IMR-90 (cell line): ENCODE measurements around the gene MICAL2. TPM values are rescaled to one million over a fixed set of nuclear protein-coding genes. Genes with fewer than 3 reads are reported as not detected.

Experiments
- ATAC-seq: fragments of 200-7000 bp; cut with Tn5 transposase; 2 replicates; pipeline ENCODE4 v1.9.1; 2020; ENCODE audit warnings: low read depth, mild to moderate bottlenecking, moderate library complexity
- BruUV-seq: library from RNA; stranded (reverse); fragments of 400-500 nt; replicated peaks from 2 replicates; lab custom pipeline; 2021; lab: Mats Ljungman, UMichigan
- CTCF ChIA-PET: fragments of 300-600 bp; formaldehyde crosslinking; extraction: SDS; loops from one replicate; lab custom pipeline; 2021; ENCODE audit warnings: antibody characterized with exemption; lab: Yijun Ruan, JAX
- POLR2A ChIA-PET: fragments of 300-600 bp; sonication (Branson Sonifier 250); formaldehyde crosslinking; loops from one replicate; lab custom pipeline; 2022; ENCODE audit warnings: antibody characterized with exemption; ENCODE audit not compliant: unreplicated experiment; lab: Charles Lee
- DNase-seq: peaks from one replicate; pipeline ENCODE4 v3.0.0; 2013
- H2AFZ ChIP-seq: replicated peaks from 2 replicates; pipeline ENCODE3; 2013; ENCODE audit warnings: low read length, mild to moderate bottlenecking; ENCODE audit not compliant: poor library complexity
- H2AK5ac ChIP-seq: 2 replicates; pipeline ENCODE4 v1.6.1; 2013; ENCODE audit warnings: low read depth, low read length, inconsistent platforms
- H2AK9ac ChIP-seq: replicated peaks from 2 replicates; pipeline ENCODE3; 2013; ENCODE audit warnings: mild to moderate bottlenecking, low read depth, low read length, moderate library complexity; ENCODE audit not compliant: poor library complexity
- H2BK120ac ChIP-seq: 2 replicates; pipeline ENCODE4 v1.6.1; 2013; ENCODE audit warnings: low read depth, low read length, inconsistent platforms
- H2BK15ac ChIP-seq: 3 replicates; pipeline ENCODE4 v1.6.1; 2013; ENCODE audit warnings: low read depth, low read length, inconsistent platforms
- H2BK20ac ChIP-seq: 2 replicates; pipeline ENCODE4 v1.6.1; 2013; ENCODE audit warnings: low read depth, mild to moderate bottlenecking, inconsistent platforms, low read length, moderate library complexity
- H2BK5ac ChIP-seq: 2 replicates; pipeline ENCODE4 v1.6.1; 2013; ENCODE audit warnings: mild to moderate bottlenecking, low read depth, low read length, inconsistent platforms; ENCODE audit not compliant: poor library complexity, severe bottlenecking
- H3K14ac ChIP-seq: replicated peaks from 2 replicates; pipeline ENCODE4 v1.6.1; 2013; ENCODE audit warnings: low read depth, low read length, inconsistent platforms
- H3K18ac ChIP-seq: 2 replicates; pipeline ENCODE4 v1.6.1; 2013; ENCODE audit warnings: low read depth, low read length, control low read depth
- H3K23ac ChIP-seq: 2 replicates; pipeline ENCODE4 v1.6.1; 2013; ENCODE audit warnings: low read depth, low read length, inconsistent platforms
- H3K27ac ChIP-seq: 2 replicates; pipeline ENCODE4 v1.5.1; 2013; ENCODE audit warnings: mild to moderate bottlenecking, control low read depth, low read length; ENCODE audit not compliant: insufficient read depth
- H3K27me3 ChIP-seq: 2 replicates; pipeline ENCODE4 v1.6.1; 2013; ENCODE audit warnings: low read length; ENCODE audit not compliant: control insufficient read depth, insufficient read depth
- H3K36me3 ChIP-seq: 2 replicates; pipeline ENCODE4 v1.6.1; 2013; ENCODE audit warnings: low read length, mixed read lengths; ENCODE audit not compliant: control insufficient read depth, insufficient read depth
- H3K4ac ChIP-seq: 2 replicates; pipeline ENCODE4 v1.6.1; 2013; ENCODE audit warnings: low read depth, low read length, inconsistent platforms
- H3K4me1 ChIP-seq: 2 replicates; pipeline ENCODE4 v1.6.1; 2013; ENCODE audit warnings: low read length, mixed read lengths; ENCODE audit not compliant: control insufficient read depth, insufficient read depth
- H3K4me2 ChIP-seq: 2 replicates; pipeline ENCODE4 v1.6.1; 2013; ENCODE audit warnings: low read depth, mild to moderate bottlenecking, control low read depth, low read length, moderate library complexity
- H3K4me3 ChIP-seq: 2 replicates; pipeline ENCODE4 v1.5.1; 2013; ENCODE audit warnings: low read depth, mild to moderate bottlenecking, control low read depth, low read length, moderate library complexity; ENCODE audit not compliant: insufficient read depth
- H3K56ac ChIP-seq: 2 replicates; pipeline ENCODE4 v1.6.1; 2013; ENCODE audit warnings: low read length, inconsistent platforms; ENCODE audit not compliant: insufficient read depth; ENCODE audit errors: extremely low read depth
- H3K79me1 ChIP-seq, 2 experiments: 2 replicates each; pipeline ENCODE4 v1.6.1; 2013; ENCODE audit warnings: low read length in 2 of 2, inconsistent platforms in 1 of 2, low read depth in 1 of 2
- H3K9ac ChIP-seq: 2 replicates; pipeline ENCODE4 v1.6.1; 2013; ENCODE audit warnings: low read depth, low read length, control low read depth
- H3K9me1 ChIP-seq: 2 replicates; pipeline ENCODE4 v1.6.1; 2013; ENCODE audit warnings: low read length, inconsistent platforms; ENCODE audit not compliant: insufficient read depth
- H3K9me3 ChIP-seq: 2 replicates; pipeline ENCODE4 v1.6.1; 2013; ENCODE audit warnings: low read length; ENCODE audit not compliant: control insufficient read depth, insufficient read depth
- H4K20me1 ChIP-seq: 2 replicates; pipeline ENCODE4 v1.6.1; 2013; ENCODE audit warnings: low read length, inconsistent platforms; ENCODE audit not compliant: insufficient read depth
- H4K5ac ChIP-seq: 2 replicates; pipeline ENCODE4 v1.6.1; 2013; ENCODE audit warnings: mild to moderate bottlenecking, low read depth, low read length, control low read depth
- H4K8ac ChIP-seq, 2 experiments: 2 replicates each; pipeline ENCODE4 v1.6.1; 2013; ENCODE audit warnings: low read depth in 2 of 2, low read length in 2 of 2, control low read depth in 1 of 2, inconsistent platforms in 1 of 2
- H4K91ac ChIP-seq: 2 replicates; pipeline ENCODE4 v1.6.1; 2013; ENCODE audit warnings: low read depth, low read length, inconsistent platforms; ENCODE audit not compliant: insufficient read depth
- BHLHE40 ChIP-seq: fragments of 150-350 bp; IDR thresholded peaks from 2 replicates; pipeline ENCODE4 v1.6.1; 2016; ENCODE audit warnings: mild to moderate bottlenecking, low read depth, low read length
- CEBPB ChIP-seq: IDR thresholded peaks from 2 replicates; pipeline ENCODE4 v1.6.1; 2012; ENCODE audit warnings: low read depth, low read length, improper control_type of control experiment
- CHD1 ChIP-seq: IDR thresholded peaks from 2 replicates; pipeline ENCODE4 v1.6.1; 2012; ENCODE audit warnings: low read depth, low read length, improper control_type of control experiment
- CTCF ChIP-seq: conservative IDR thresholded peaks from 2 replicates; pipeline ENCODE4 v1.5.1; 2012; ENCODE audit warnings: mild to moderate bottlenecking, low read depth, low read length, improper control_type of control experiment
- ELK1 ChIP-seq: fragments of 150-350 bp; IDR thresholded peaks from 2 replicates; pipeline ENCODE4 v1.6.1; 2016; ENCODE audit warnings: low read depth, mild to moderate bottlenecking, low read length, moderate library complexity, borderline replicate concordance
- FOS ChIP-seq: fragments of 150-350 bp; IDR thresholded peaks from 2 replicates; pipeline ENCODE4 v1.6.1; 2016; ENCODE audit warnings: low read depth, low read length
- WGBS, 2 experiments: methylation state at CpG; one replicate each; pipeline versions ENCODE4 v1.1.5 to v1.1.7; 2013; ENCODE audit warnings: missing lambda C conversion rate in 2 of 2; ENCODE audit not compliant: insufficient read length in 1 of 2; ENCODE audit errors: extremely low coverage in 2 of 2; 5-methylcytosine and 5-hydroxymethylcytosine counted together
- dilution Hi-C: fragments of 300-500 bp; cut with HindIII; formaldehyde crosslinking; loops from one replicate; pipeline ENCODE4 v1.14.3; 2018; ENCODE audit warnings: low sequenced_read_pairs; ENCODE audit not compliant: unreplicated experiment
- in situ Hi-C: fragments of 300-500 bp; cut with MboI; formaldehyde crosslinking; loops from 3 replicates; pipeline ENCODE4 v1.14.3; 2019; ENCODE audit warnings: low sequenced_read_pairs, inconsistent platforms, mixed read lengths
- intact Hi-C: fragments of 100-400 bp; cut with micrococcal nuclease; formaldehyde crosslinking; loops from 2 replicates; pipeline ENCODE4 v1.10.0; 2022
- polyA plus RNA-seq, 3 experiments: library from polyadenylated mRNA; depleted of rRNA; stranded (reverse); fragments of >200 nt; gene quantifications; 2 replicates each; pipeline ENCODE4 v1.2.3, GENCODE V29; 2012; ENCODE audit warnings: low replicate concordance in 1 of 3
- total RNA-seq: library from RNA; depleted of rRNA; stranded (reverse); fragments of >200 nt; gene quantifications from 2 replicates; pipeline ENCODE4 v1.2.3, GENCODE V29; 2012
- TF ChIP-seq, protein P1 (sequence below): fragments of 150-350 bp; IDR thresholded peaks from 2 replicates; pipeline ENCODE4 v1.6.1; 2017; ENCODE audit warnings: mild to moderate bottlenecking, antibody characterized with exemption, low read length, low read depth

MICAL2 gene
- total and polyA plus RNA-seq, 2 of the 4 experiments (the other 2 are of a cell fraction) = 170 to 336 TPM

GRCh38 chr11:12218909-12219308, 108.5 kb downstream of the MICAL2 start:
- dilution Hi-C loops = no loop called here
- H4K20me1 ChIP-seq = no peaks in the 10 kb centered on the region
- H2AK5ac ChIP-seq = peak overlapping the region; percentile 5; the same call in 1 of the 2 replicates
- no peak overlapping the region; the same call in 1 of the 2 replicates for H4K91ac ChIP-seq
- peaks cover 69% of the 10 kb centered on the region for H3K36me3 ChIP-seq
- no peak overlapping the region for H2AFZ ChIP-seq
- ATAC-seq (no peak), DNase-seq (no peak)
- H3K27me3 ChIP-seq = no peaks in the 10 kb centered on the region
- H3K18ac ChIP-seq = no peak overlapping the region
- H2BK5ac ChIP-seq = no peak overlapping the region
- H3K4ac ChIP-seq = no peak overlapping the region; the same call in 1 of the 2 replicates
- no peak overlapping the region for H4K8ac ChIP-seq
- no peak overlapping the region for H3K14ac ChIP-seq
- no peak overlapping the region for H2BK20ac ChIP-seq
- ChIA-PET POLR2A (no interaction called here), CTCF (no interaction called here)
- no peak overlapping the region for H3K27ac ChIP-seq
- H4K5ac ChIP-seq = no peak overlapping the region
- intact Hi-C loops = no loop called here
- in situ Hi-C loops = no loop called here
- no CpG with 5 or more reads among the region's 4 CpGs for WGBS, 2 experiments
- peaks cover 53% of the 10 kb centered on the region for H3K9me1 ChIP-seq
- peaks cover 59 to 98% of the 10 kb centered on the region in 2 experiments for H3K79me1 ChIP-seq
- no peak overlapping the region; the same call in 2 of the 3 replicates for H2BK15ac ChIP-seq
- H3K23ac ChIP-seq = no peak overlapping the region; the same call in 1 of the 2 replicates
- no peak overlapping the region for H3K9ac ChIP-seq
- no TSS peak for BruUV-seq
- no peak overlapping the region for H3K56ac ChIP-seq
- no peak overlapping the region for H2AK9ac ChIP-seq
- no peak for TF ChIP-seq CTCF
- no peak for TF ChIP-seq CHD1
- TF ChIP-seq FOS = no peak
- no peak for TF ChIP-seq CEBPB
- TF ChIP-seq ELK1 = no peak
- TF ChIP-seq, protein P1, sequence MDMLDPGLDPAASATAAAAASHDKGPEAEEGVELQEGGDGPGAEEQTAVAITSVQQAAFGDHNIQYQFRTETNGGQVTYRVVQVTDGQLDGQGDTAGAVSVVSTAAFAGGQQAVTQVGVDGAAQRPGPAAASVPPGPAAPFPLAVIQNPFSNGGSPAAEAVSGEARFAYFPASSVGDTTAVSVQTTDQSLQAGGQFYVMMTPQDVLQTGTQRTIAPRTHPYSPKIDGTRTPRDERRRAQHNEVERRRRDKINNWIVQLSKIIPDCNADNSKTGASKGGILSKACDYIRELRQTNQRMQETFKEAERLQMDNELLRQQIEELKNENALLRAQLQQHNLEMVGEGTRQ = no peak
- no peak for TF ChIP-seq BHLHE40
- no peak overlapping the region for H3K4me3 ChIP-seq
- peaks cover 31% of the 10 kb centered on the region for H3K4me1 ChIP-seq
- H3K9me3 ChIP-seq = no peaks in the 10 kb centered on the region
- no peak overlapping the region for H2BK120ac ChIP-seq
- H3K4me2 ChIP-seq = no peak overlapping the region
